Activated T-helper 1 cell treated with anti-CD3 and anti-CD28 coated beads, Interleukin-2, amount 50 U/mL, for 16 hours (primary cell): ENCODE results near the gene ABHD17A.

Experiments used
- DNase-seq, 2 donors: peaks; one replicate each; pipeline ENCODE4 v3.0.0-alpha.2; 2020; ENCODE audit warnings: low read depth in 1 of 2, low spot score in 1 of 2

Gene ABHD17A

GRCh38 chr19:1839658-1840540 is 45.4 kb downstream of the ABHD17A start:
- no peak for DNase-seq

- DNase-seq = peak; percentile 37 to 45
Measured at GRCh38 chr19:1837625-1838105, 47.6 kb downstream of the ABHD17A start.

GRCh38 chr19:1837222-1837565 is 48.1 kb downstream of the ABHD17A start:
- no peak for DNase-seq

- DNase-seq = no peak
Measured at GRCh38 chr19:1836458-1837221, 48.7 kb downstream of the ABHD17A start.

- DNase-seq = no peak
Measured at GRCh38 chr19:1833540-1833939, 51.8 kb downstream of the ABHD17A start.

GRCh38 chr19:1832046-1832663 is 53.1 kb downstream of the ABHD17A start:
- no peak for DNase-seq

GRCh38 chr19:1830978-1831377 is 54.3 kb downstream of the ABHD17A start:
- no peak for DNase-seq

- no peak for DNase-seq
Measured at GRCh38 chr19:1830568-1830967, 54.7 kb downstream of the ABHD17A start.

- DNase-seq = no peak
Measured at GRCh38 chr19:1829958-1830357, 55.3 kb downstream of the ABHD17A start.

GRCh38 chr19:1828279-1829238 is 56.7 kb downstream of the ABHD17A start:
- DNase-seq = no peak

- DNase-seq = no peak
Measured at GRCh38 chr19:1827566-1828278, 57.6 kb downstream of the ABHD17A start.
